Right renal cortex interstitium (tissue), 3 donors: ENCODE results near the gene GK. TPM values are rescaled to one million over a fixed set of nuclear protein-coding genes. Genes with fewer than 3 reads are reported as not detected.

Source experiments
- polyA plus RNA-seq, 3 donors: library from polyadenylated mRNA; unstranded; fragments of 120-200 nt; gene quantifications; one replicate each; pipeline ENCODE4 v1.2.1, GENCODE V29; 2013; ENCODE audit not compliant: insufficient read length in 3 of 3

GK gene
- polyA plus RNA-seq, 3 donors, result 85.4 to 110 (median 103) TPM

Other genes with a start within 250 kb of the GK start
- gene TASL, start 75.7 kb upstream of the GK start, polyA plus RNA-seq, result under 1 TPM; 0.38 to 0.56 (median 0.55) TPM
- 10 to 100 TPM; 29.0 to 32.3 (median 29.4) TPM for gene TAB3, start 235.8 kb downstream of the GK start, polyA plus RNA-seq